CD4-positive, alpha-beta memory T cell (primary cell): ENCODE results near the gene LCK. TPM values are rescaled to one million over a fixed set of nuclear protein-coding genes. Genes with fewer than 3 reads are reported as not detected.

Source experiments
- CTCF ChIA-PET: fragments of 350-600 bp; sonication (Branson Sonifier 250); formaldehyde crosslinking; loops from one replicate; lab custom pipeline; 2021; ENCODE audit warnings: inconsistent platforms; ENCODE audit not compliant: partially characterized antibody; lab: Charles Lee
- POLR2A ChIA-PET: fragments of 350-600 bp; sonication (Branson Sonifier 250); formaldehyde crosslinking; loops from one replicate; lab custom pipeline; 2021; ENCODE audit not compliant: partially characterized antibody; lab: Charles Lee
- DNase-seq, 5 donors: peaks; one replicate each; pipeline versions ENCODE4 v3.0.0 to v3.0.0-alpha.2; 2020 to 2022; ENCODE audit warnings: mixed read lengths in 1 of 5
- H3K27ac ChIP-seq: one replicate; pipeline ENCODE4 v1.7.0; 2013; ENCODE audit warnings: low read depth, low read length
- H3K27me3 ChIP-seq: 2 replicates; pipeline ENCODE4 v1.7.0; 2013; ENCODE audit warnings: mild to moderate bottlenecking, low read length, moderate library complexity; ENCODE audit not compliant: insufficient read depth
- H3K36me3 ChIP-seq: 2 replicates; pipeline ENCODE4 v1.7.0; 2013; ENCODE audit warnings: mild to moderate bottlenecking, low read length, moderate library complexity; ENCODE audit not compliant: insufficient read depth
- H3K4me1 ChIP-seq: 2 replicates; pipeline ENCODE4 v1.7.0; 2013; ENCODE audit warnings: mild to moderate bottlenecking, low read length, moderate library complexity; ENCODE audit not compliant: insufficient read depth
- H3K4me3 ChIP-seq, 2 donors: one replicate each; pipeline ENCODE4 v1.7.0; 2013; ENCODE audit warnings: low read length in 2 of 2, mild to moderate bottlenecking in 1 of 2
- H3K9me3 ChIP-seq, 2 donors: one replicate each; pipeline ENCODE4 v1.7.0; 2013; ENCODE audit warnings: low read length in 2 of 2, control low read depth in 1 of 2; ENCODE audit not compliant: control insufficient read depth in 1 of 2
- H3K27ac Mint-ChIP-seq, 7 donors: one replicate each; pipeline ENCODE4 v1.8.0; 2020 to 2021; ENCODE audit warnings: mixed read lengths in 7 of 7, mild to moderate bottlenecking in 6 of 7, inconsistent platforms in 3 of 7, moderate library complexity in 3 of 7
- H3K27me3 Mint-ChIP-seq, 2 donors: one replicate each; pipeline ENCODE4 v1.8.0; 2020 to 2021; ENCODE audit warnings: mixed read lengths in 2 of 2
- H3K36me3 Mint-ChIP-seq, 2 donors: one replicate each; pipeline ENCODE4 v1.8.0; 2020 to 2021; ENCODE audit warnings: mixed read lengths in 2 of 2, inconsistent platforms in 1 of 2, mild to moderate bottlenecking in 1 of 2
- H3K4me1 Mint-ChIP-seq, 4 donors: one replicate each; pipeline ENCODE4 v1.8.0; 2020 to 2021; ENCODE audit warnings: mixed read lengths in 4 of 4, mild to moderate bottlenecking in 1 of 4
- H3K4me3 Mint-ChIP-seq, 8 donors: one replicate each; pipeline ENCODE4 v1.8.0; 2020 to 2021; ENCODE audit warnings: mixed read lengths in 8 of 8, mild to moderate bottlenecking in 7 of 8, moderate library complexity in 6 of 8, inconsistent platforms in 3 of 8
- H3K9me3 Mint-ChIP-seq, 8 donors: one replicate each; pipeline ENCODE4 v1.8.0; 2020 to 2021; ENCODE audit warnings: mixed read lengths in 8 of 8, mild to moderate bottlenecking in 5 of 8, inconsistent platforms in 3 of 8, moderate library complexity in 1 of 8
- intact Hi-C: fragments of 100-400 bp; cut with micrococcal nuclease; formaldehyde crosslinking; loops from one replicate; pipeline ENCODE4 v1.15.1; 2023
- polyA plus RNA-seq, 2 donors: library from polyadenylated mRNA; unstranded; fragments of 300-500 nt; fragmentation: Illumina TruSeq; gene quantifications; one replicate each; pipeline ENCODE4 v1.2.3, GENCODE V29; 2021
- total RNA-seq, 2 experiments: library from RNA; stranded (reverse); gene quantifications; one replicate each; pipeline ENCODE4 v1.2.3, GENCODE V29; 2021

LCK gene
- total RNA-seq = 100 to 1,000 TPM; 431 to 436 TPM
- 1,000 to 10,000 TPM in 1 of 2 donors, 100 to 1,000 TPM in 1; 779 to 1,233 TPM for polyA plus RNA-seq

GRCh38 chr1:32250893-32251716 is at the start of gene LCK:
Gene LCK (plus strand): TSS chr1:32251265. CDS start chr1:32274330, 23,065 bp downstream.
- H3K27me3 ChIP-seq = no peaks in the 10 kb centered on the region
- peak within 1 kb of the TSS; percentile 89 for H3K27ac ChIP-seq
- no peaks in the 10 kb centered on the region for H3K9me3 ChIP-seq
- peak within 1 kb of the TSS; percentile 92 to 95 for H3K4me3 ChIP-seq
- Mint-ChIP-seq H3K9me3 (peaks cover 0 to 1% (median 0%) of the 10 kb centered on the region in 8 donors), H3K36me3 (peaks cover 27 to 31% of the 10 kb centered on the region in 2 donors), H3K4me3 (peak within 1 kb of the TSS; percentile 98 to 100 (median 99)), H3K27me3 (no peaks in the 10 kb centered on the region), H3K27ac (peak within 1 kb of the TSS; percentile 91 to 99 (median 97)), H3K4me1 (peaks cover 34 to 82% (median 47%) of the 10 kb centered on the region in 4 donors)
- intact Hi-C loops = loop anchor here (1.0 to 2.0 kb wide), 5 partner anchors 11 to 84 kb away; partner anchors contain the start of genes EIF3I, HDAC1 and TMEM234
- POLR2A ChIA-PET = interaction anchor here (0.9 to 26.9 kb wide), 23 partner anchors 1 to 463 kb away, joined by 3 to 819 read pairs (median 10); partner anchors contain the start of genes BSDC1, CCDC28B, FAM167B and HDAC1
- no peaks in the 10 kb centered on the region for H3K36me3 ChIP-seq
- H3K4me1 ChIP-seq = peaks cover 56% of the 10 kb centered on the region
- peak; percentile 56 to 72 (median 63) for DNase-seq
- CTCF ChIA-PET = interaction anchor here (1.0 to 10.0 kb wide), 11 partner anchors 8 to 143 kb away, joined by 3 to 151 read pairs (median 23); partner anchors contain the start of genes BSDC1, HDAC1 and MARCKSL1

DNA sequence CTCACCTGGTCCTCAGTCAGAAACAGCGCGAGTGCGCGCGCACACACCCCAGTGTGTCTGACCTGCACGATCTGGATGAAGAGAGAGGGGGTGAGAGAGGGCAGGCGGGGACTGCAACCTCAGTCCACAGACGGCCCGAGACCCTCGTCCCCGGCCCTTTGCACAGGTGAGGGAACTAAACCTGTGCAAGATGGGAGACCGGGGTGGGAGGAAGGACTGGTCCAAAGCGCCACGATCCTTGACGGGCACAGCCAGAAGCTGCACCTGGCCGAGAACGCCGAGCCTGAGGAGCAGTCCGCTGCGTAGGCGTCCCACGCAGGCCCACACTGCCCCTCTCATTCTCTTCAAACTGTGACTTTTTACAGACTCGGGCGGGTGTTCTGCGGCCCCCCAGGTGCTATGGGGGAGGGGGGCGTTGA is 46.1 kb upstream of the LCK start:
- Histone ChIP-seq H3K36me3 (no peaks in the 10 kb centered on the region), H3K4me1 (peaks cover 43% of the 10 kb centered on the region), H3K27me3 (no peaks in the 10 kb centered on the region), H3K9me3 (no peaks in the 10 kb centered on the region), H3K4me3 (peak overlapping the region in 1 of 2 donors; percentile 73), H3K27ac (peak overlapping the region; percentile 63)
- peak overlapping the region; percentile 86 to 91 (median 89) for H3K4me3 Mint-ChIP-seq
- ChIA-PET CTCF (interaction anchor here (0.6 to 4.0 kb wide), 3 partner anchors 11 to 43 kb away, joined by 6 to 30 read pairs (median 6); no protein-coding TSS in a partner anchor), POLR2A (interaction anchor here (0.6 to 3.3 kb wide), 14 partner anchors 11 to 446 kb away, joined by 3 to 29 read pairs (median 8); partner anchors contain the start of genes BSDC1, HDAC1, RBBP4 and TMEM39B)
- H3K27me3 Mint-ChIP-seq = no peaks in the 10 kb centered on the region
- intact Hi-C loops = loop anchor here (1.0 to 10.0 kb wide), 4 partner anchors 17 to 440 kb away; partner anchors contain the start of genes ADGRB2, EIF3I, TMEM234 and TMEM39B
- peak overlapping the region; percentile 83 to 95 (median 92) for H3K27ac Mint-ChIP-seq
- H3K36me3 Mint-ChIP-seq = peaks cover 0 to 4% of the 10 kb centered on the region in 2 donors
- peaks cover 20 to 55% (median 39%) of the 10 kb centered on the region in 4 donors for H3K4me1 Mint-ChIP-seq
- H3K9me3 Mint-ChIP-seq = no peaks in the 10 kb centered on the region
- no peak for DNase-seq

GRCh38 chr1:32205401-32206370 is 45.4 kb upstream of the LCK start, which contains the start of gene IQCC:
Gene IQCC (plus strand): TSS chr1:32205671. CDS start chr1:32205682, 11 bp downstream.
- Histone ChIP-seq H3K4me3 (peak within 1 kb of the TSS; percentile 71 to 73), H3K27me3 (no peaks in the 10 kb centered on the region), H3K4me1 (peaks cover 39% of the 10 kb centered on the region), H3K36me3 (no peaks in the 10 kb centered on the region), H3K27ac (peak within 1 kb of the TSS; percentile 63), H3K9me3 (no peaks in the 10 kb centered on the region)
- intact Hi-C loops = loop anchor here (1.0 to 10.0 kb wide), 4 partner anchors 17 to 441 kb away; partner anchors contain the start of genes ADGRB2, EIF3I, TMEM234 and TMEM39B
- H3K36me3 Mint-ChIP-seq = peaks cover 0 to 2% of the 10 kb centered on the region in 2 donors
- DNase-seq = peak; percentile 84 to 86 (median 86)
- ChIA-PET CTCF (interaction anchor here (1.3 to 4.0 kb wide), 3 partner anchors 10 to 43 kb away, joined by 5 to 30 read pairs (median 6); no protein-coding TSS in a partner anchor), POLR2A (interaction anchor here (0.6 to 3.3 kb wide), 17 partner anchors 9 to 445 kb away, joined by 3 to 29 read pairs (median 7); partner anchors contain the start of genes BSDC1, HDAC1, MARCKSL1 and RBBP4)
- H3K4me1 Mint-ChIP-seq = peaks cover 15 to 48% (median 33%) of the 10 kb centered on the region in 4 donors
- H3K27me3 Mint-ChIP-seq = no peaks in the 10 kb centered on the region
- H3K4me3 Mint-ChIP-seq = peak within 1 kb of the TSS; percentile 86 to 91 (median 89)
- H3K9me3 Mint-ChIP-seq = no peaks in the 10 kb centered on the region
- H3K27ac Mint-ChIP-seq = peak within 1 kb of the TSS; percentile 83 to 95 (median 92)

- peaks cover 7 to 32% (median 18%) of the 10 kb centered on the region in 4 donors for H3K4me1 Mint-ChIP-seq
- Histone ChIP-seq H3K4me1 (peaks cover 23% of the 10 kb centered on the region), H3K27me3 (no peaks in the 10 kb centered on the region), H3K9me3 (no peaks in the 10 kb centered on the region), H3K36me3 (no peaks in the 10 kb centered on the region), H3K4me3 (no peak overlapping the region), H3K27ac (no peak overlapping the region)
- H3K9me3 Mint-ChIP-seq = no peaks in the 10 kb centered on the region
- no peaks in the 10 kb centered on the region for H3K27me3 Mint-ChIP-seq
- no peaks in the 10 kb centered on the region for H3K36me3 Mint-ChIP-seq
- intact Hi-C loops = loop anchor here (10.0 kb wide), 2 partner anchors 134 to 444 kb away; partner anchors contain the start of genes ADGRB2 and TMEM39B
- H3K4me3 Mint-ChIP-seq = peak overlapping the region in 1 of 8 donors; percentile 10
- POLR2A ChIA-PET = interaction anchor here (1.5 kb wide), 1 partner anchor 8 kb away, joined by 5 read pairs; the partner anchor contains the start of gene CCDC28B
- H3K27ac Mint-ChIP-seq = peak overlapping the region in 1 of 7 donors; percentile 36
- DNase-seq = no peak
- CTCF ChIA-PET = interaction anchor here (0.8 to 5.0 kb wide), 3 partner anchors 8 to 39 kb away, joined by 3 to 30 read pairs (median 15); partner anchors contain the start of gene FAM167B
Measured at GRCh38 chr1:32208469-32208868, 42.6 kb upstream of the LCK start.

- ChIA-PET POLR2A (interaction anchor here (1.0 to 1.5 kb wide), 2 partner anchors 8 to 127 kb away, joined by 3 to 5 read pairs; partner anchors contain the start of genes CCDC28B and MARCKSL1), CTCF (interaction anchor here (0.8 to 5.0 kb wide), 3 partner anchors 12 to 39 kb away, joined by 3 to 15 read pairs (median 3); partner anchors contain the start of gene FAM167B)
- peaks cover 23% of the 10 kb centered on the region for H3K4me1 ChIP-seq
- peak within 1 kb of the TSS in 4 of 7 donors; percentile 32 to 78 (median 41) for H3K27ac Mint-ChIP-seq
- H3K4me3 Mint-ChIP-seq = peak within 1 kb of the TSS in 2 of 8 donors; percentile 25 to 48
- H3K36me3 ChIP-seq = no peaks in the 10 kb centered on the region
- no peak within 1 kb of the TSS for H3K4me3 ChIP-seq
- H3K9me3 ChIP-seq = no peaks in the 10 kb centered on the region
- intact Hi-C loops = loop anchor here (10.0 kb wide), 2 partner anchors 134 to 444 kb away; partner anchors contain the start of genes ADGRB2 and TMEM39B
- peaks cover 7 to 32% (median 15%) of the 10 kb centered on the region in 4 donors for H3K4me1 Mint-ChIP-seq
- no peak for DNase-seq
- no peaks in the 10 kb centered on the region for H3K27me3 Mint-ChIP-seq
- H3K27me3 ChIP-seq = no peaks in the 10 kb centered on the region
- H3K27ac ChIP-seq = no peak within 1 kb of the TSS
- no peaks in the 10 kb centered on the region for H3K9me3 Mint-ChIP-seq
- no peaks in the 10 kb centered on the region for H3K36me3 Mint-ChIP-seq
Measured at GRCh38 chr1:32208891-32209328, 42.2 kb upstream of the LCK start, which contains the start of gene DCDC2B. Gene DCDC2B (plus strand): TSS chr1:32209089. CDS start chr1:32209094, 5 bp downstream.
